T-helper 1 cell treated with Interleukin-12 subunit alpha and Interleukin-12 subunit beta and Interleukin-4 antibody, amounts not matched to agents 30 ng/mL and 1 ng/mL, for 36 hours (primary cell): ENCODE results near the gene PDK1. TPM values are rescaled to one million over a fixed set of nuclear protein-coding genes. Genes with fewer than 3 reads are reported as not detected.
"Not testable (repeated sequence)": the region's sequence is repeated elsewhere in the genome, so short reads cannot be mapped to it uniquely, and the experiment has no call there.

Source experiments
- intact Hi-C: fragments of 100-400 bp; cut with micrococcal nuclease; formaldehyde crosslinking; loops from one replicate; pipeline ENCODE4 v1.15.1; 2024
- total RNA-seq: library from RNA; stranded (reverse); gene quantifications from 2 replicates; pipeline ENCODE4 v1.2.3, GENCODE V29; 2022

The PDK1 gene
- 22.0 and 26.0 TPM in 2 replicates for total RNA-seq

DNA sequence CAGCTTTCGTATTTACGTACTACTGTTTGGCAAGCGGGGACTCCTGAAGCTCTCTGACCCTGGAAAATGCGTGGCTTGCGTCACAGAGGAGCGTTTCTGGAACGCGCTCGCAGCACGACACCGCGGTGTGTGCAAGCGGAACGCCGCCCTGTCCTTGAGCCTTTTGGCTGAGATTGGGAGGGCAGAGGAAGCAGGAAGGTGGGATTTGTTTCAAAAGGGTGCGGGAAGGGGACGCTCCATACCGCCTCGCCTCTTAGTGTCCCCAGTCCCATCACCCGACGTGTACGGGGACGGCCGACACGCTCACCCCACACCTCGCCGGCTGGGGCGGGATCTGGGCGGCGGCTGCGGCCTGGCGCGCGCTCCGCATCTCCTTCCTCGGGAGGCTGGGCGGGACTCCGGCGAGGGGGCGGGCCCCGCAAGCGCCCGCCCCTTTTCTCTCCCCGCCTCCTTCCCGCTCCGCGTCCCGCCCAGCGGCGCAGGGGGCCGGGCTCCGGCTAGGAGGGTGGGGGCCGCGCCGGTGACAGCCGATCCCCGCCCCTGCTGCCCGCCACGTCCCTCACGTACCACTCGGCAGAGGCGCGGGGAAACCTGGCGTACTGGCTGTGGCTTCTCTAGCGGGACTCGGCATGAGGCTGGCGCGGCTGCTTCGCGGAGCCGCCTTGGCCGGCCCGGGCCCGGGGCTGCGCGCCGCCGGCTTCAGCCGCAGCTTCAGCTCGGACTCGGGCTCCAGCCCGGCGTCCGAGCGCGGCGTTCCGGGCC lies at the start of gene PDK1:
TSS of gene PDK1 (plus strand) at position 569 of the 762 bp plus-strand sequence. CDS start at position 630, 61 bp downstream.
- intact Hi-C loops = loop anchor here (1.0 to 10.0 kb wide), 17 partner anchors 59 to 1932 kb away; partner anchors contain the start of genes CDCA7, DCAF17, DLX2 and DYNC1I2

DNA sequence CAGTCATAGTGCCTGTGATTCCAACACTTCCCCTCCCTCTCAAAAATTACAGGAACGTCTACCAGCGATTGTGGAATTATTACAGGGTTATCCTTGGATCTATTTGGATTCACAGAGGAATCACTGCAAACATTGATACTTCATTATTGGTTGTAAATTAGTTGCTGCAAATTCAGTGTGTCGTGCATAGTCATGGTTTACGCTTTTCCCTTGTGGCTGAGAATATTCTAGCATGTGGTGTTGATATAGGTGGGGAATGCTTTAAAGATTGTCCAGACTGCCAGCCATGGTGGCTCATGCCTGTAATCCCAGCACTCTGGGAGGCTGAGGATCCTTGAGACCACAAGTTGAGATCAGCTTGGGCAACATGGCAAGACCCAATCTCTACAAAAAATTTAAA lies 48.7 kb upstream of the PDK1 start:
- intact Hi-C loops = no loop called here

DNA sequence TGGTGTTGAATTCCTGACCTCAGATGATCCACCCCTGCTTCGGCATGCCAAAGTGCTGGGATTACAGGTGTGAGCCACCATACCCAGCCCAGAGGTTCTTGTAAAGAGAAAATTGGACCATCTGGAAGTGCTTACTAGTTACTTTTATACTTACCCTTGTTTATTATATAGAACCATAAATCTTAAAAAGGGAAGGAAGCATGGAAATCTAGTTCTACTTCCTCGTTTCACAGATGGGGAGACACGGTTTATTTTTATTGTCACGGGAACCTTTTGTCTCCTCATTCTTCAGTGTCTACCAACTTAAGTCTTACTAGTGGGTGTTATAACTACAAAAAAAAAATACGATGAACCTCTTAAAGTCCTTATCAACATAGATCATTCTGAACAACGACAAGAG lies 45.8 kb upstream of the PDK1 start:
- intact Hi-C loops = no loop called here

DNA sequence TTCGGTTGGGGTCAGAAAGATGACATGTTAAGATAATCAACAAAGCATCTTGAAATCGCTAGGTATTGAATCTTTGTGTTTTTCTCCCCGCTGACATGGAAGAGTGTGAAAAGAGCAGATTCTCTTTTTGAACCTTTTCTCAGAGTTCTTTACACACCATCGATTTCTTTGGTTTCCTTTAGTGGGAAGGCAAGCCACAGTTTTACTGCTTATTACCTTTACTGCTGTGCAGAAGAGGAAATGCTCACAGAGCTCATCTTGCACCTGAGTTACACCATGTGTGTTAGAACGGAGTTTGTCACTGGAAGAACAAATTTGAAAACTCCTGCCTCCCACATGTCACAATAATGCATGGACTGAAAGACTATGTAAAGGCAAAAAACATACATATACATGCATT lies 45.3 kb upstream of the PDK1 start:
- intact Hi-C loops = no loop called here

DNA sequence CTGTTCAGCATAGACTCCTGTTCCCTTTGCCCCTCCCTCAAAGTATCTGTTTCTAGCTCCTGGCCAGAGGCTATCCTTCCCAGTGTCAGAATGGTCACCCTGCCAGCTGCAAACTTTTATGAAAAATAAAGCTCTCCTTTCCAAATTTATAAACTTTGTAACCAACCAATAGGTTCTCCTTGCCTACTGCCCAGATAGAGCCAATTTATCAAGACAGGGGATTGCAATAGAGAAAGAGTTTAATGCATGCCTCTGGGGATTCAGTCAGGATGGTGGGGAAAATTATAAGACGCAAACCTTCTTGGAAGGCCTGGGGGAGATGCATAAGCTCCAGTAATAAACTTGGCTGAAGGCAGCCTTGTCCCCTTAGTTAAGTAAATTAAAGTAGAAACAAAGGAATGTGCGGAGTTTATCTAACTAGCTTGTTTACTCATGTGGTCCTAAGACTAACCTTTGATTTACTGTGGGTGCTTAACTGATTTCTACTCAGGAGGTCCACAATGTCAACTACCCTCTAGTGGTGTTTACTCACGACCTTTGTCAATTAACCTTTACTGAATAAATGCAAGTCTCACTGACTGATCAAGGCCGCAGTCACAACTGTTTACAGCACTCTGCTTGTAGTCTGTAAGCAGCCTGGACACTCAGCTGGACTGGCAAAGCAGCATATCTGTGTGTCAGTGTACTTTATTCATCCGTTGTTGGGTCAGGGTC lies 42.9 kb upstream of the PDK1 start:
- intact Hi-C loops = no loop called here

DNA sequence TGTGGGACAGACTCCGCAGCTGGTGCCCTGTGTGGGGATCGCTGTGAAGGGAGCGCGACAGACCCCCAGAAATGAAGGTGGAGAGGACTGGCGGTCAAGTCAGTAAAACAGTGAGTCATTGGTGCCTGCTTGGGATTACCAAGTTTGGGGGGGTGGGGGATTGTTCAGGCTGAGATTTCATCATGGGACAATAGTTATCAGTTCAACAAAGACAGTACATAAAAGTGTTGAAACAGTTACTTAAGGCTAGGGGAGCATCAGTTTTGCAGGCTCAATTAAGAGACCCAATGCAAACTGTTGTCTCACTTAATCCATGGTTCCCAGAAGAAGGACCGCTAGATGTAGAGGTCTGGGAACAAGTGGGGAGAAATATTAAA lies 42.4 kb upstream of the PDK1 start:
- intact Hi-C loops = no loop called here

DNA sequence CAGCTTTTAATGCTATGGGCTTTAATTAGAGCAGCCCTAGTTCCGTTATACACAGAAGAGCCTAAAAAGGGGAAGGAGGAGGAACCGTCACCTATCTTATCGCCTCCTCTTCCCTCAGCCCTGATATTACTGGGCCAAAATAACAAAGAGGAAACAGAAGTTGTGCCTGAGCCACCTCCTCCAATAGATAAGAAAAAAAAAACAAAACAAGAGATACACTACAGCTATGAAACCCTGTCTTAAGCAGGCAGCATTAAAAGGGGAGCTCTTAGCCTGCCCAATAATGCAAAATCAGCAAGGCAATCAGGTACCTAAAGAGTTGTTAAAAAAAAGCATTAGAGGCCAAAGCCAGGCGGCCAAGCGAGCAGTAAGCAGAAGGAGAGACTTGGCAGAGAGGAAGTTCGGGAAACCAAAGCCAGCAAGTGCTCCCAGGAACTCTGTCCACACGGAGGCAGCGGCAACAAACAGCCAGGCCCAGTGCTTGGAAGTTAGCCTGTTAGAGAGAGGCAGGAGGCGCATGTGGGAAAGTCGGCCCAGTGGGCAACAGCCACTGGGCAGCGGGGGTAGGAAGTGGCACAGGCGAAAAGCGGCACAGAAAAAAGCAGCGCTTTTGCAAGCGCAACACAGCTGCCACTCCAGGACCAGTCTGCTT lies 41.8 kb upstream of the PDK1 start:
- intact Hi-C loops = no loop called here

DNA sequence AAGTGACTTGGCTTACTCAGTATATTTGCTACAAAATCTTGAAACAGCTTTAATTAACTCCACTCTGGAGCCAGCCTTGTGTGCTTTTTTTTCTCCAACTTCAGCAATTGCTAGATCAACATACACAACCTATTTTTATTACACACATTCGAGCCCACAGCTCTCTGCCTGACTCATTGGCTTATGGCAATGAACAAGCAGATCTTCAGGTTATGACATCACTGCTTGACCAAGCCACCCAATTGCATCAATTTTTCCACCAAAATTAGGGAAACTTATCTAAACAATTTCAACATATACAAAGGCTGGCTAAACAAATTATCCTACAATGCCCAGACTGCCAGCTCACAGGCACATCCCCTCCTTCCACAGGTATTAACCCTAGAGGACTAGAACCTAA lies 39.6 kb upstream of the PDK1 start:
- intact Hi-C loops = no loop called here

DNA sequence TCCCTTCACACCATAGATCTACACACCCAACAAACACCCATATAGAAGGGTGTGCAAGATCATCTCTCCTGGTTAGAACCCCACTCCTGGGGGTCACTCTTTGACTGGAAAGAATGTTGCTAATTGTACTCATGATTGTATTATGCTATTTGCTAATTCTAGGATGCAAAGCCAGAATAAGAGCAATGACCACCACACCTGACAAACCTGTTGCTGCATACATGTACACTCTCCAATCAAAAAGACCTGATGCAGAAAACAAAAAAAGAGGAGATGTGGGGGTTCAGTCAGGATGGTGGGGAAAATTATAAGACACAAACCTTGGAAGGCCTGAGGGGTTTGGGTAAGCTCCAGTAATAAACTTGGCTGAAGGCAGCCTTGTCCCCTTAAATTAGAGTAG lies 36.9 kb upstream of the PDK1 start:
- intact Hi-C loops = no loop called here

DNA sequence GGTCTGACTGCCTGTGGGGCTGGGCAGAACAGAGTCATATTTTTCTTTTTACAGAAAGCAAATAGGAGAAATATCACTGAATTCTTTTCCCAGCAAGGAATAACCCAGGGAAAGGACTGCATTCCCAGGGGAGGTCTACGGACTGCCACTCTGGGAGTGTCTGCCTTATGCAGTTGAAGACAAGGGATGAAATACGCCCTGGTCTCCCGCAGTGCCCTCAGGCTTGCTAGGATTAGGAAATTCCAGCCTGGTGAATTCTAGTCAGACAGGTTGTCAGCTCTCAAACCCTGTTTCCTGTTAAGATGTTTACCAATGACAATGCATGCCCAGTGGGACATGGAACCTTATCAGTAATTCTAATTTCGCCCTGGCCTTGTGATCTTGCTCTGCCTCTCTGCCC lies 30.3 kb upstream of the PDK1 start:
- intact Hi-C loops = no loop called here

DNA sequence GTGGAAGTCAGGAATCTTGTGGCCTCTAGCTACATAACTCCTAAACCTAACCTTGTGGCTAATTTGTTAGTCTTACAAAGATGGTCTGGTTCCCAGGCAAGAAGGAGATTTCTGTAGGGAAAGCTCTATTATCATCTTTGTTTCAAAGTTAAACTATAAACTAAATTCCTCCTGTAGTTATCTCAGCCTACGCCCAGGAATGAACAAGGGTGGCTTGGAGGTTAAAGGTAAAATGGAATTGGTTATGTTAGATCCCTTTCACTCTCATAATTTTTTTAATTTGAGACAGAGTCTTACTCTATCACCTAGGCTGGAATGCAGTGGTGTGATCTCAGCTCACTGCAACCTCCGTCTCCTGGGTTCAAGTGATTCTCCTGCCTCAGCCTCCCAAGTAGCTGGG lies 24.6 kb upstream of the PDK1 start:
- intact Hi-C loops = no loop called here

DNA sequence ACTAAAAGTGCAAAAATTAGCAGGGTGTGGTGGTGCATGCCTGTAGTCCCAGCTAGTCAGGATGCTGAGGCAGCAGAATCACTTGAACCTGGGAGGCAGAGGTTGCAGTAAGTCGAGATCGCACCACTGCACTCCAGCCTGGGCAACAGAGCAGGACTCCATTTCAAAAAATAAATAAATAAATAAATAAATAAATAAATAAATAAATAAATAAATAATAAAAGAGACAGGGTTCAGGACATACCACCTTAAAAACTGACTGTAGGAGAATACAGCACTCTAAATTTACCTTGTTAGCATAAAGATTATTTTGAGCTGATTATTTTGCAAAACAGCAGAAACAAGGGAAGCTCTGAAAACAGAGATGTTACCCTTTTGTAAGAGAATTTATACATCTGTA lies 23.4 kb upstream of the PDK1 start:
- intact Hi-C loops = not testable (repeated sequence)

DNA sequence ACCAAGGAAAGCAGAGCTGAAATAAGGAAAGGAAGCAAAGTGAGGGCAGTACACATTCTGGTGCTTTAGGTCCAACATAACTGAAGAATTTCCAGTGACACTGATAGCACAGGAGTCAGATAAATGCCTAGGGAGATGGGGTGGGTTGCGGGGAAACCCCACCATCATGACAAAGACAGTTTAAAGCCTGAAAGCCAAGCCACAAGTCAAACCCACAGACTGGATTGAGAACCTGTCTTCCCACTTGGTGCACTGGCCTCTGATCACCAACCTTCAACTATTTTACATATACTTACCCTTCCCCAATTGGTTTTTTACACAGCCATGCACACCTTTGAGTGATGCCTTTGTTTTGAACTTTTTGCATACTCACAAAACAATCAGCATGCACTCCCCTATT lies 22.2 kb upstream of the PDK1 start:
- intact Hi-C loops = no loop called here

DNA sequence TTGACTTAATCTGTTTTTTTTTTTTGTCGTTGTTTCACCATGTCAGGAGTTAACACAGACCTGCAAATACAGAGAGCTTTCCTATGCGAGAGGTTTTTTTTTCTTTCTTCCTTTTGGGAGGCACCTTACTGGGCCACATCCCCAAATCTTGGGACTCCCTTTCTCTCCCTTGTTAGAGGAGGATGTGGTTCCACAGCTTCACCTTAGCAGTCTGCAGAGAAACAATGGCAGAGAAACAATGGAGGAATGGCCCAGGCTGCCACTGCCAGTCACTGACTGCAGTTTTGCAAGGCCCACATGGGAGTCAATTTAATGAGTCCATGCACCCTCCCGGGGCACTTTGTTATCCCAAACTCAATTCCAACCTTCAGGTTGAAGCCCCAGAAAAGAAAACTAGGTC lies 20.8 kb upstream of the PDK1 start:
- intact Hi-C loops = no loop called here

DNA sequence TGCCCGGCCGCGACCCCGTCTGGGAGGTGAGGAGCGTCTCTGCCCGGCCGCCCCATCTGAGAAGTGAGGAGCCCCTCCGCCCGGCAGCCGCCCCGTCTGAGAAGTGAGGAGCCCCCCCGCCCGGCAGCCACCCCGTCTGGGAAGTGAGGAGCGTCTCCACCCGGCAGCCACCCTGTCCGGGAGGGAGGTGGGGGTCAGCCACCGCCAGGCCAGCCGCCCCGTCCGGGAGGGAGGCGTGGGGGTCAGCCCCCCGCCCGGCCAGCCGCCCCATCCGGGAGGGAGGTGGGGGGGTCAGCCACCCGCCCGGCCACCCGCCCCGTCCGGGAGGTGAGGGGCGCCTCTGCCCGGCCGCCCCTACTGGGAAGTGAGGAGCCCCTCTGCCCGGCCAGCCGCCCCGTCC lies 18.0 kb upstream of the PDK1 start:
- intact Hi-C loops = not testable (repeated sequence)

DNA sequence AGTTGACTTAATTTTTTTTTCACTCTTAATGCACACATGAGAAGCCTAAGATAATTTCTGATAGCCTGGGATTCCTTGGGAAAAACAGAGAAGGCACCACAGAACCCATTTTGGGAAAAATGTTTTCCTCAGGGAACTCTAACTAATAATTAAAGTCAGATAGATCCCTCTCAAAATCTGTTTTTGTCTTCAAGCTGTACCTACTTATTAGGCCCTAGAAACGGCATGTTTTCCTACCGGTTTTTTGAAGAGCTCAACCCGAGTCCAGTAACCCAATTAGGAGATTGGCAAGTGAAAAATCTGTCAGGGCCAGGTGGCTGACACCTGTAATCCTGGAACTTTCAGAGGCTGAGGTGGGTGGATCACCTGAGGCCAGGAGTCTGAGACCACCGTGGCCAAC lies 16.1 kb upstream of the PDK1 start:
- intact Hi-C loops = no loop called here

DNA sequence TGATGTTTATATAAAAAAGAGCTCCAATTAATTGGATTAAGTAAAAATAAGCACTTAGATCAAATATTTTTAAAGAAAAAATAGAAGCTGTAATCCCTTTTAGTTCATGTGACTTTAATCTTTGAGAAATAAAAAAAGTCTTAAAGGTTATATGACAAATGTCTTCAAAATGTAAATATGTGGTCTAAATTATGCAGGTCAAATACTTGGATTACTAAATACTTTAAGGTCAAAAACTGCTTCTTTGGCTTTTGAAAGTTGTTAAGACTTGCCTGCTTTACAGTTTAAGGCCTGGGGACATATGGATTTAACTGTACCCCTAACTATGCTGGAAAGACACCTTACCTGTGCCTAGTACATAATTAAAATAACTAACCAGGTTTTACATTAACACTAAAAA lies 15.5 kb upstream of the PDK1 start:
- intact Hi-C loops = no loop called here

DNA sequence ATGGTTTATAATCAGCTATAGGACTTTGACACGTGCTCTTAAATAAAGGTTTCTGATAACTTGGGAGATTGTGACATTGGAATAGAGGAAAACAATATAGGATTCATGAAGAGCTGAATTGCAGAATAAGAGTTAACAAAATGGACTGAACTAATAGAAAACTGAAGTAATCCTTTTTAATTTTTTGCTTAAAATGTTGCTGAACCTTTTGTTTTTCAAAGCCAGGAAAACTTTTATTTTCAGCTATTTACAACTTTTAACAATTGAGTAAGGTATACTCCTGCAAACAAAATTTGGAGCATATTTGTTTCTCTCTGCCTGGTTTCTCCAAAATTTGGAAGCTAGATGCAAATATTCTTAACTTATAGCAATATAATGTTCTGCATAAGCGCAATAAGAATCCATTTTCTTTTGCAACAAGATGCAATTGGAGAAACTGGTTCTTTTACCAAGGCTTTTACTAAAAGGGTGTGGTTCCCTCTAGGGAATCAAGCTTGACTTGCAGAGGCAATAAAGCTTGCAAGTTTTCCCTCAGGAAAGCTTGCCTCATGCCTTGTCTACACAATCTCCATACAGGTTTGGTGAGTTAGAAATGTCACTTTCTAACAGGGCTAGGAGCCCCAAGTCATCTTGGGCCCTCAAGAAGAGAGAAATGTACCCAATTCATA lies 10.3 kb upstream of the PDK1 start:
- intact Hi-C loops = no loop called here

DNA sequence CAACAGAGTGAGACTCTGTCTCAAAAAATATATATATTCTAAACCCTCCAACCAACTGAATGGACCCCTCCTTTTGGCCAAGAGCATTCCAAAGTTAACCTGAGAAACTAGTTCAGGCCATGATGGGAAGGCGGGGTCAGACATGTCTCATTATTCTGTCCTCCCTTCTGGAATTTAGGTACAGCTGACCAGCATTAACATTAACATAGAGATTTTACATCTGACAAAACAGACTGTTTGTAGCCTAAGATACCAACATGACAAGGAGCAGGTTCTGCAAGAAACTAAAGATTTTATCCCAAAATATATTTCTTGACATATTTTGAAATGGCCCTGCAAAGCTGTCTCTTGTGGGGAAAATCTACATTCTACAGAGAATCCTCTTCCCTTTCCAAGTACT lies 6.8 kb upstream of the PDK1 start:
- intact Hi-C loops = no loop called here

DNA sequence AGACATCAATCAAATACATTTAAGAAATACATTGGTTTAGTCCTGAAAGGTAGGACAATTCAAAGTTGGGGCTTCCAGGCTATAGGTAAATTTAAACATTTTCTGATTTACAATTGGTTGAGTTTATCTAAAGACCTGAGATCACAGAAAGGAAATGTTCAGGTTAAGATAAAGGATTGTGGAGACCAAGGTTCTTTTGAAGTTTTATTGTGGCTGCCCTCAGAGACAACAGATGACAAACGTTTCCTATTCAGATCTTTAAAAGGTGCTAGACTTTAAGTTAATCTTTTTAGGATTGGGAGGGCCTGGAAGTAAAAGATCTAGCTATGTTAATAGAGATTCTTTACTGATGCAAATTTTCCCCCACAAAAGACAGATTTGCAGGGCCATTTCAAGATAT lies 6.1 kb upstream of the PDK1 start:
- intact Hi-C loops = loop anchor here (5.0 to 10.0 kb wide), 3 partner anchors 805 to 978 kb away; partner anchors contain the start of gene CDCA7

DNA sequence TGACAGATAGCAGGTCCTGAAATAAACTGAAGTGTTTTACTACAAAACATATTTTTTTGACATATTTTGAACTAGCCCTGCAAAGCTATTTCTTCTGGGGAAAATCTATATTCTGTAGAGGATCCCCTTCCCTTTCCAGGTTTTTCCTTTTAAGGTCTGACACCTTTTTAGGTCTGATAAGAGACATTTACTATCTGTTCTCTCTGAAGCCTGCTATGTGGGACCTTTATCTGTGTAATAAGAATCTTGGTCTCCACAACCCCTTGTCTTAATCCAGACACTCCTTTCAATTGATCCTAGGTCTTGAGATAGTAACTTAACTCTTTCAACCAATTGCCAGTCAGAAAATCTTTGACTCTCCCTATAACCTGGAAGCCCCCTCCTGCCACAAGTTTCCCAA lies 5.5 kb upstream of the PDK1 start:
- intact Hi-C loops = loop anchor here (5.0 to 10.0 kb wide), 3 partner anchors 804 to 978 kb away; partner anchors contain the start of gene CDCA7

DNA sequence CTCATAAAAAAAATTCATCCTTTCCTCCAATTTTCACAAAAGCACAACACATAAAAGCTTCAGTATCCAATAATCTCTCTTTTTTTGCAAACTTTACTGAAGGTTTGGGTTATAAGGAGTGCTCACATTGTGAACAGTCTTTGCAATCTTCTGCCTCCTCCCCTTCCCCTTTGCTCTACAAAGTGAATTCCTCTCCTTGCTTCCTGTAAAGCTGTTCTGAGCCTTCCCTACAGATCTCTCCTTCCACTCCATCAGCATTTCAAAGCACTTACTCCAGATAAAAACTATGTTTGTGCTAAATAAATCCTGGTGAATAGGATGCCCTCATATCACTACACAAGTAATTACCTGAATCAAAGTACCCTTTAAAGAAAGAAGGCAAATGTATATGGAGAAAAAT lies 4.6 kb upstream of the PDK1 start:
- intact Hi-C loops = loop anchor here (5.0 to 10.0 kb wide), 3 partner anchors 804 to 979 kb away; partner anchors contain the start of gene CDCA7
